GM06990 (cell line): ENCODE results near the gene BLOC1S4.

Source experiments
- DNase-seq: peaks from one replicate; pipeline ENCODE4 v3.0.0-alpha.2; 2011; ENCODE audit not compliant: insufficient read length; ENCODE audit errors: extremely low read depth
- H3K27me3 ChIP-seq: replicated peaks from 2 replicates; pipeline ENCODE4 v1.6.0; 2011; ENCODE audit warnings: low read length; ENCODE audit not compliant: control insufficient read depth, insufficient read depth
- H3K36me3 ChIP-seq: 2 replicates; pipeline ENCODE4 v1.5.1; 2011; ENCODE audit warnings: low read length; ENCODE audit not compliant: control insufficient read depth, insufficient read depth
- H3K4me3 ChIP-seq: replicated peaks from 2 replicates; pipeline ENCODE4 v1.5.1; 2011; ENCODE audit warnings: low read depth, mild to moderate bottlenecking, control low read depth, low read length
- TF ChIP-seq, protein P1 (sequence below): IDR thresholded peaks from 2 replicates; pipeline ENCODE4 v1.5.1; 2011; ENCODE audit warnings: low read length, control low read depth, mild to moderate bottlenecking, inconsistent platforms; ENCODE audit not compliant: insufficient read depth, poor library complexity, severe bottlenecking

BLOC1S4 gene

DNA sequence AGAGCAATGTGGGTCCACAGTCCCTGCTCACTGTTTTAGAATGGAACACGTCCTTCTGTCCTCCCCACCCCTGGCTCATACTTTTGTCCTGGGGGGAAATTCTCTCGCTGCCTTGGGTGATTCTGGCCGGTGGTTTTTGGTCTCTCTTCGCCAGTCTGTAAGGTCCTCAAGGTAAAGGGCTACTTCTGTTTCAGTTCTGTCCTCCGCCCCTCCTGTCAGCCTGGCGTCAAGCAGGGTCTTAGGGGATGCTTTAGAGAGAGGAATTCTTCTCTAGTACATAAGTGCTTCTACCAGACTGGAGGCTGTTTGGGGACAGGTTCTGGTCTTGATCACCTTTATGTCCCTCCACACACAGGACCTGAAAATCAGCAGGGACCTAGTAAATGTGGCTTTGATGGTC, 5.7 kb upstream of the BLOC1S4 start:
- DNase-seq: no peak
- Histone ChIP-seq H3K36me3 (no peaks in the 10 kb centered on the region), H3K27me3 (no peaks in the 10 kb centered on the region), H3K4me3 (peak overlapping the region; percentile 87)
- TF ChIP-seq, protein P1, sequence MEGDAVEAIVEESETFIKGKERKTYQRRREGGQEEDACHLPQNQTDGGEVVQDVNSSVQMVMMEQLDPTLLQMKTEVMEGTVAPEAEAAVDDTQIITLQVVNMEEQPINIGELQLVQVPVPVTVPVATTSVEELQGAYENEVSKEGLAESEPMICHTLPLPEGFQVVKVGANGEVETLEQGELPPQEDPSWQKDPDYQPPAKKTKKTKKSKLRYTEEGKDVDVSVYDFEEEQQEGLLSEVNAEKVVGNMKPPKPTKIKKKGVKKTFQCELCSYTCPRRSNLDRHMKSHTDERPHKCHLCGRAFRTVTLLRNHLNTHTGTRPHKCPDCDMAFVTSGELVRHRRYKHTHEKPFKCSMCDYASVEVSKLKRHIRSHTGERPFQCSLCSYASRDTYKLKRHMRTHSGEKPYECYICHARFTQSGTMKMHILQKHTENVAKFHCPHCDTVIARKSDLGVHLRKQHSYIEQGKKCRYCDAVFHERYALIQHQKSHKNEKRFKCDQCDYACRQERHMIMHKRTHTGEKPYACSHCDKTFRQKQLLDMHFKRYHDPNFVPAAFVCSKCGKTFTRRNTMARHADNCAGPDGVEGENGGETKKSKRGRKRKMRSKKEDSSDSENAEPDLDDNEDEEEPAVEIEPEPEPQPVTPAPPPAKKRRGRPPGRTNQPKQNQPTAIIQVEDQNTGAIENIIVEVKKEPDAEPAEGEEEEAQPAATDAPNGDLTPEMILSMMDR: no peak

DNA sequence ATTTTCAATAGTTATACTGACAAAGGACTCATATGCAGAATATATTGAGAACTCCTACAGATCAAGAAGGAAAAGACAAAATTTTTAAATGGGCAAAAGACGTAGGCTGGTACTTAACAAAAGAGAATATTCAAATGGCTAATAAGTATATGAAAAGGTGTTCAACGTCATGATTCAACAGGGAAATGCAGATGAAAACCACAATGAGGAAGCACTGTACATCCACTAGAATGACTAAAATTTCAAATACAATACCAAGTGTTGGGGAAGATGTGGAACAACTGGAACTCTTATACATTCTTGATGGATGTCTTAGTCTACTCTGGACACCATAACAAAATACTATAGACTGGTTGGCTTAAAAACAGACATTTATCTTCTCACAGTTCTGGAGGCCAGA, 5.0 kb upstream of the BLOC1S4 start:
- no peak for DNase-seq
- no peak overlapping the region for H3K4me3 ChIP-seq
- no peaks in the 10 kb centered on the region for H3K27me3 ChIP-seq
- H3K36me3 ChIP-seq: no peaks in the 10 kb centered on the region
- TF ChIP-seq, protein P1: no peak

DNA sequence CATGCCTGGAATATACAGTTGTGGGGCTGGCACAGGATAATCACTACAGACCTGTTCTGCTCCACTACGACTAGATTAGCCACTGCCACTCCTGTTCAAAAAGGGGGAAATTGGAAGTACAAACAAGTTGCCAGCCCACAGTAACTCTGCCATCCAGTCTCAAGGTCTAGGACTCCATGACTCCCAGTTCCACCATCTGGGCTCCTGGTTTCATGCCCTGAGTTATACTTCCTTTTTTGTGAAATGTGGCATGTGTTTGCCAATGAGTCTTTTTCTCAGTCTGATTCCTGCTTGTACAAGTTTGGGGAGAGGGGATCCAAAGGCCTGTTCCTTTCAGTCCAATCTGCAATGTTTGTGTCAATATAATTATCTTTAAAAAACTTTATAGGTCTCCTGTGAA, 1.0 kb upstream of the BLOC1S4 start:
- Histone ChIP-seq H3K36me3 (no peaks in the 10 kb centered on the region), H3K27me3 (no peaks in the 10 kb centered on the region), H3K4me3 (no peak overlapping the region)
- DNase-seq: no peak
- TF ChIP-seq, protein P1: no peak

DNA sequence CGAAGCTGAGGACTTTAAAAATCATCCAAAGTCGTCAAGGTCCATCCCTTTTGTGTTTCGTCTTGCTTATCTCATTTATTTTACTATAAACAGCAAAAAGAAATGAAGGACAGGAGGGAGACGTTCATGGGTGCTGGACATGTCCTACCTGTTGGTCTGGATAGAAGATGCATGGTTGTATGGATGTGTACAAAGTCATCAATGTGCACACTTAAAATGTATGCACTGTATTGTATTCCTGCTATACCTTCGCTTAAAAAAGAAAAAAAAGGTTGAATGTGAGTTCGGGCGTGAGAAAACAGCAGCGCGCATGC, 313 bp upstream of the BLOC1S4 start:
- Histone ChIP-seq H3K27me3 (no peaks in the 10 kb centered on the region), H3K36me3 (no peaks in the 10 kb centered on the region), H3K4me3 (peak overlapping the region; percentile 95)
- TF ChIP-seq, protein P1: no peak
- no peak for DNase-seq

DNA sequence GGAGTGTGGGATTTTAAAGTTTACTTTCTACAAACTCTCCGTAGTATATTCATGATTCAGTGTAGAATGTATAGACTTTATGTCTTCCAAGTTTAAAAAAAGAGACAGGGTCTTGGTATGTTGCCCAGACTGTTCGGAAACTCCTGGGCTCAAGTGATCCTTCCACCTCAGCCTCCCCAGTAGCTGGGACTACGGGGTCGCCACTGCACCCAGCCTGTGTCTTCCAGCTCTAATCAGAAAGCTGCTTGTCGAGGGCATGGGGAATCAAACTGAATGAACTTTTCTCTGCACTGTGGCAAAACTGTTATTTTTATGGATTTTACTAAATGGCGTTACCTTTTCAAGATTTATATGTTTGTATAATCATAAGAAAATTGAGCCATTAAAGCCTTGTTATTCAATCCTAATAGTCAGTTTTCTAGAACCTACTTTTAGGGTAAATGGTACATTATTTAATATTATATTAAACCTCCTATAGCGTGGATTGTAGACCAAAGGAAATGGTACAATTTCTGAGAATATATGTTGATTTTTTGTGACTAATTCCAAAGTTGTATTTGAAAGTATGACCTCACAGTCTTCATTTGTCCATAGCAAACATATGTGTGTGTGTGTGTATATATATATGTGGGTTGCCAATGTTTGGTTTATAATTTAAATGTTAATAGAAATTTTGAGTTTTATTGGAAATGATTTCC, 1.1 kb downstream of the BLOC1S4 start:
- H3K36me3 ChIP-seq: no peaks in the 10 kb centered on the region
- TF ChIP-seq, protein P1: no peak
- DNase-seq: no peak
- H3K27me3 ChIP-seq: no peaks in the 10 kb centered on the region
- peak overlapping the region; percentile 95 for H3K4me3 ChIP-seq
